NCI-H1436 treated with DMSO at 0.1 percent for 48 hours (cell line): ENCODE data around the gene MRPL51.
"Not testable (repeated sequence)": the region's sequence is repeated elsewhere in the genome, so short reads cannot be mapped to it uniquely, and the experiment has no call there.

Experiments
- DNase-seq: peaks from one replicate; lab custom pipeline; 2025; lab: John Stamatoyannopoulos, UW

The MRPL51 gene

GRCh38 chr12:6488240-6488639 lies 4.8 kb downstream of the MRPL51 start:
- no peak for DNase-seq

DNA sequence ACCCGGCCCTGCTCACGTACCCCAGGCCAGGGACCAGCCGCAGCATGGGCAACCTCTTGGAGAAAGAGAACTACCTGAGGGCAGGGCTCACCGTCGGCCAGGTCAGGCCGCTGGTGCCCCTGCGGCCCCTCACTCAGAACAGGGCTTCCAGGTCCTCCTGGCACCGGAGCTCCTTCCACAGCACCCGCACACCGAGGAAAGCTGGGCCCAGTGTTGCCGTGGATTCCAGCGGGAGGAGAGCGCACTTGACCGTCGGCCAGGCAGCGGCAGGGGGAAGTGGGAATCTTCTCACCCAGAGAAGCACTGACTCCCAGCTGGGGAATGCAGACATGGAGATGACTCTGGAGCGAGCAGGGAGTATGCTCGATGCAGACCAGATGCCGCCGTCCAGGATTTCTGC lies 14.6 kb downstream of the MRPL51 start:
- DNase-seq = no peak

- DNase-seq = not testable (repeated sequence)
These were observed 15.3 kb downstream of the MRPL51 start for GRCh38 chr12:6477601-6478377.

DNA sequence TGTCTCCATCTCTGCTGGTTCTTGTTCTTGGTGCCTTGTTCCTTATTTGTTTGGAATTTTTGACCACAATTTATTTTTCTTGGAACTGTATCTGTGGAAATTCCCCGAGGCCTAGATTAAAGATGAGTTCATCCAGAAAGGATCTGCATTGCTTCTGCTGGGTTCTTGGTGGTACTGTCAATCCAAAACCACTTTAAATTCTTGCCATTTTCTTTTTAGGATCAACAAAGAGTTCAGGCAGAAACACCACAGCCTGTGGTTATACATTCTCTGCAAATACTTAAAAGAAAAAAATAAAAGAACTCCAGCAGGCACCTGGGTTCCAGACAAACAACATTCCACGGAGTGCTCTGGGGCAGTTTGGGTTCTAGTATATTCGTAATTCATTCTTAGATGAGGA lies 16.6 kb downstream of the MRPL51 start:
- DNase-seq = no peak

GRCh38 chr12:6475233-6475975 lies 17.7 kb downstream of the MRPL51 start:
- DNase-seq = not testable (repeated sequence)

DNA sequence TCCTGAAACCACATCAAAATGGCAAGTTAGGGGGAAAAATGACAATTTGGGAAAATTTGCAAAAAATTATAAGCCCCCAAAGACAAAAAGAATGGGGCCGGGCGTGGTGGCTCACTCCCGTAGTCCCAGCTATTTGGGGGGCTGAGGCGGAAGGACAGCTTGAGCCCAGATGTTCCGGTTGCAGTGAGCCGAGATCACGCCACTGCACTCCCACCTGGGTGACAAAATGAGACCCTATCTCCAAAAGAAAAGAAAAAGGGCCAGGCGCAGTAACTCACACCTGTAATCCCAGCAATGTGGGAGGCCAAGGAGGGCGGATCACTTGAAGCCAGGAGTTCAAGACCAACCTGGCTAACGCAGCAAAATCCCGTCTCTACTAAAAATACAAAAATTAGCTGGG lies 20.6 kb downstream of the MRPL51 start:
- no peak for DNase-seq

DNA sequence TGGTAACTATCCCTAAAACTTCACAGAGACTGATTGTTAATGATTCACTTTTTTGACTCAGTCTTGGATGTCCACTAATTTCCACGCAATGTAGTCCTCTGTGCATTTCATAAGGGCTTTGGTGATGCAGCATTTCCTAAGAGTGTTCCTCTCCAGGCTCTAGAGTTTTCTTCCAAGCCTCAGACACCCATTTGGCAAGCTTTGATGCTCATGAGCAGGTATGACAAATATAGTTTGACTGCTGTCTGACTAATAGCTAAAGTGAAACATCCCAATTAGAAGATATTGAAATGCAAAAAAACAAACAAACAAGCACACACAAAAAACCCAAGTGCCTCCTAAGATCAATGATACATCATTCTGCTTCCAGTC lies 21.1 kb downstream of the MRPL51 start:
- no peak for DNase-seq

DNA sequence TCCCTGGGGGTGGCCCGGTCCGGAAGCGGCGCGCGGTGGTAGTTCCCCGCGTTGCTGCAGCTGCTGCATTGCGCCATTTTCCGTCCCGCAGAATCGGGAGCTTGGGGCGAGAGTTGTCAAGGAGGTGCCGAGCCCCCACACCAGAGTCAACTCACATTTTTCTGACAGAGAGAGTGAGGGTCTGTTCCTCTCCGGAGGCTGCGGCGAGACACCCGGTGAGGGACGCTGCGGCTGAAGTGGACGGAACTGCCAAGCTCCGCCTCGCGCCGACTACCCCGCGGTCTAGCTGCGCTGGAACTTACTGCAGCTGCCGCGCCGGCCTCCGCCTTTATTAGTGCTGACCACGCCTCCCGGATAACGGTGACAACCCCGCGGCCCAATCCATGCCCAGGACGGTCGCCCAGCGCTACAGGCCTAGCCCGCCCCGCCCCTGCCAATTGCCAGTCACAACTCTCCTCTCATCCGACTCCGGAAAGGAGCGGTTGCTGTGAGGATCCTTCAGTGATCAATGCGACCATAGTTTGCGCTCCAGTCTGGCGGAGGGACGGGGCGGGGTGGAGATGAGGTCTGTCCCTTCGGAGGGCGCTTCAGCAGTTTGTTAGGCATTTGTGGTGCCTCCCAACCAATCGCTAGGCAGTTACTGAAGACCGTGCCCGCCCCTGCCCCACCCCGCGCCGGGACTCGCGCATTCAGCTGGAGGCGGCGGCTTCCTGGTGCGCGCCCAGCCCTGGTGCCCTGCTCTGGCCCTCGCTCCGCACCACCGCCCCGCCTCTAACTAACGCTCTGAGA lies 22.5 kb downstream of the MRPL51 start, which contains the start of gene VAMP1:
Gene VAMP1 (minus strand): TSS at position 303 of the 789 bp plus-strand sequence. CDS start 146 bp downstream, at position 157.
- DNase-seq = peak; percentile 88

GRCh38 chr12:6469609-6470374 lies 23.3 kb downstream of the MRPL51 start:
- no peak for DNase-seq

GRCh38 chr12:6469092-6469491 lies 24.0 kb downstream of the MRPL51 start:
- no peak for DNase-seq

GRCh38 chr12:6468283-6468575 lies 24.8 kb downstream of the MRPL51 start:
- DNase-seq = no peak

DNA sequence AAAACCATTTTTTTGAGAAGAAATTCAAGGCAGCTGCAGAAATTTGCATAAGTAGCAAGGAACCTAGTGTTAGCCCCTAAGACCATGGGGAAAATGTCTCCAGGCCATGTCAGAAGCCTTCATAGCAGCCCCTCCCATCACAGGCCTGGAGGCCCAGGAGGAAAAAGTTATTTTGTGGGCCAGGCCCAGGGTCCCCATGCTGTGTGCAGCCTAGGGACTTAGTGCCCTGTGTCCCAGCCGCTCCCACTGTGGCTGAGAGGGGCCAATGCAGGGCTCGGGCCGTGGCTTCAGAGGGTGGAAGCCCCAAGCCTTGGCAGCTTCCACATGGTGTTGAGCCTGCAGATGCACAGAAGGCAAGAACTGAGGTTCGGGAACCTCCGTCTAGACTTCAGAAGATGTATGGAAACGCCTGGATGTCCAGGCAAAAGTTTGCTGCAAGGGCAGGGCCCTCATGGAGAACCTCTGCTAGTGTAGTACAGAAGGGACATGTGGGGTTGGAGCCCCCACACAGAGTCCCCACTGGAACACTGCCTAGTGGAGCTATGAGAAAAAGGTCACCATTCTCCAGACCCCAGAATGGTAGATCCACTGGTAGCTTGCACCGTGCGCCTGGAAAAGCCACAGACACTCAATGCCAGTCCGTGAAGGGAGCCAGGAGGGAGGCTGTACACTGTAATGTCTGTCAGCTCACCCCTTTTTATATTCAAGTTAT lies 25.3 kb downstream of the MRPL51 start:
- DNase-seq = not testable (repeated sequence)

DNA sequence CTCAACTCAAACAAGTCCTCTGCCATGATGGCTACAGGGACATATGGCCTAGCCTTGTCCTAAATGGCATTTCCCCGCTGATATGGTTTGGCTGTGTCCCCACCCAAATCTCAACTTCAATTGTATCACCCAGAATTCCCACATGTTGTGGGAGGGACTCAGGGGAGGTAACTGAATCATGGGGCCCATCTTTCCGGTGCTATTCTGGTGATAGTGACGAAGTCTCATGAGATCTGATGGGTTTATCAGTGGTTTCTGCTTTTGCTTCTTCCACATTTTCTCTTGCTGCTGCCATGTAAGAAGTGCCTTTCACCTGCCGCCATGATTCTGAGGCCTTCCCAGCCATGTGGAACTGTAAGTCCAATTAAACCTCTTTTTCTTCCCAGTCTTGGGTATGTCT lies 26.3 kb downstream of the MRPL51 start:
- not testable (repeated sequence) for DNase-seq

DNA sequence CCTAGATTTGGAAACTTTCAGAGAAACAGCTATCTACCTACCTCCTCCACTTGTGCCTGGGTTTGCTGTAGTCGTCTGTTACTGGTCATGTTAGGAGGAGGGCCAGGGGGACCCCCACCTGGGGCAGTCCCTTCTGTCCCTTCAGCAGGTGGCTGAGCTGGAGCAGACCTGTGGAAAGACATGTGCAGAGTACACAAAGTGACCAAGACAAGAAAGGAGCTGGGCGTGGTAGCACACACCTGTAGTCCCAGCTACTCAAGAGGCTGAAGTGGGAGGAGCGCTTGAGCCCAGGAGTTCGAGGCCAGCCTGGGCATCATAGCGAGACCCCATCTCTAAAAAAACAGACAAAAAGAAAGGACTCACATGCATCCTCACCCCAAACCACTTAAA lies 26.9 kb downstream of the MRPL51 start:
- DNase-seq = no peak

- no peak for DNase-seq
These were observed 27.4 kb downstream of the MRPL51 start for GRCh38 chr12:6465467-6466183.

- DNase-seq = no peak
These were observed 28.5 kb downstream of the MRPL51 start for GRCh38 chr12:6464531-6464930.

DNA sequence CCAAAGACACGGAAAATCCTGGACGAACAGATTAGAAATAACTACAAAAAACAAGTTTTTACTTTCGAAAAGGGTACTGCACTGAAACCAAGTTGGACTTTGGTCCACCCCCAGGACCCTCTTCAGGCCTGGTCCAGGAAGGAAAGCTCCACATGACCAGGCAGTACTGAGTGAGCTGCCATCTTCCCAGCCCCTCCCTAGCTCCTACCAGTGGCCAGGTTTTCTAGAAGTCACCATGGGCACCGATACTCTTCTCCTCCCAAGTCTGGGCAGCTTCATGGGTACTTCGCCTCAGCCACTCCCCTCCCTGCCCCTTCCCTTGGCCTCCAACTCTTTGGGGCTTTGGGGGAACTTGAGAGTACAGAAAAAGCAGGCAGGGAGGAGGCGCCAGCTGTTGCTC lies 29.2 kb downstream of the MRPL51 start:
- no peak for DNase-seq

GRCh38 chr12:6463216-6463615 lies 29.8 kb downstream of the MRPL51 start:
- DNase-seq = no peak

- no peak for DNase-seq
These were observed 30.6 kb downstream of the MRPL51 start for GRCh38 chr12:6462234-6462995.
